Measurements from ENCODE around the gene PTPRN2. TPM values are rescaled to one million over a fixed set of nuclear protein-coding genes. Genes with fewer than 3 reads are reported as not detected.

The PTPRN2 gene
- total RNA-seq, 2 donors from 2014 or later = 0.72 to 0.79 TPM

- ATAC-seq (replicated peaks in 1 of 2) (no peak), DNase-seq (no peak)
- Mint-ChIP-seq H3K9me3 (peaks cover 11 to 15% of the 10 kb centered on the region in 2 donors), H3K4me3 (no peak overlapping the region), H3K27ac (no peak overlapping the region), H3K36me3 (ENCODE audit: insufficient read depth in 2 of 2) (peaks cover 11 to 24% of the 10 kb centered on the region in 2 donors), H3K27me3 (ENCODE audit: low read depth) (no peaks in the 10 kb centered on the region), H3K4me1 (ENCODE audit: low read depth) (no peaks in the 10 kb centered on the region)
These were observed 612.9 kb downstream of the PTPRN2 start for GRCh38 chr7:157974678-157975230.

DNA sequence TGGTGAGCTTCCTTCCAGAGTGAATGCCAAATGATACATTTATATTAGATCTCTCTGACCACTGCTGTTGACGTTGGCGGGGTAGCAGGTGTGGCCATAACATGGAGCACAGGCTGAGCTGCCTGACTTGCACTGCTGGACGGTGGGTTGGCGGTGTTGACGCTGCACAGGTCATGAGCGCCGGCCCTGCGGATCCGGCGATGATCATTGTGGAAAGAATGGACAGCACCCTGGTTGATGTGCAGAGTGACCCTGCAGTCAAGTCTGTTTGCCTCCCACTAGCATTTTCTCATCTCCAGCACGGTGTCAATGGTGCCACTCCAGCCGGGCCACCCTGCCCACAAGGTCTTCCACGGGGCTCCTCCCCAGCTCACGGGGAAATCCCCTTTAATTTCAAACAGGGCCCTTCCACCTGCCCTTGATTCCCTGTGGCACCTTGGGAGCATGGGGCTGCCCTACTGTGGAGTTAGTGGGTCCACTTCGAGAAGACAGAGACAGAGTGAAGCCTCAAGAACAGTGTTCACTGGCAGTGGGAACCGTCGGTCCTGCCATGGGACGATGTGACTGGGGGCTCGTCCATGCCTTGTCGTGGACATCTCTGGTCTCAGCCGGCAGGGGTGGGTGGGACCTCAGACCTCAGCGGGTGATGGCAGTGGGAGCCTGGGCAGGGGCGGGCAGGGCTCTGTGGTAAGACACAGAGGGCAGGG, 613.5 kb downstream of the PTPRN2 start:
- Mint-ChIP-seq H3K36me3 (ENCODE audit: insufficient read depth in 2 of 2) (peaks cover 11 to 27% of the 10 kb centered on the region in 2 donors), H3K9me3 (peaks cover 11 to 15% of the 10 kb centered on the region in 2 donors), H3K27me3 (ENCODE audit: low read depth) (no peaks in the 10 kb centered on the region), H3K27ac (no peak overlapping the region), H3K4me1 (ENCODE audit: low read depth) (no peaks in the 10 kb centered on the region), H3K4me3 (no peak overlapping the region)
- no peak for ATAC-seq (replicated peaks in 1 of 2)
- no peak for DNase-seq

DNA sequence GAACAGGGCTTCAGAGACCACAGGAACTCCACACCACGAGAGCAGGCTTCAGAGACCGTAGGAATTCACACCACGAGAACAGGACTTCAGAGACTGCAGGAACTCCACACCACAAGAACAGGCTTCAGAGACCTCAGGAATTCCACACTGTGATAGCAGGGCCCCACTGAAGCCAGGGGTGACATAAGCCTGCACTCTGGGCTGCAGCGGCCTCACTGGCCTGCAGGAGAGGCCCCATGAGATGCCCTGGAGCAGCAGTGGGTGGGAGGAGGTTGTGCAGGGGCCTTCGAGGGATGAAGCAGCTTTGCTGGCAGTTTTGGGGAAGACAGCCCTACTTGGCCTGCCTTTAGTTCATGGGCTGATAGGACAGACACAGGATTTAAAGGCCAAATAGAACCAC, 614.7 kb downstream of the PTPRN2 start:
- no peaks in the 10 kb centered on the region for H3K27me3 Mint-ChIP-seq (ENCODE audit: low read depth)
- H3K9me3 Mint-ChIP-seq = peaks cover 11 to 15% of the 10 kb centered on the region in 2 donors
- DNase-seq = no peak
- no peak for ATAC-seq (replicated peaks in 1 of 2)
- peaks cover 11 to 27% of the 10 kb centered on the region in 2 donors for H3K36me3 Mint-ChIP-seq (ENCODE audit: insufficient read depth in 2 of 2)
- no peaks in the 10 kb centered on the region for H3K4me1 Mint-ChIP-seq (ENCODE audit: low read depth)
- H3K4me3 Mint-ChIP-seq = no peak overlapping the region
- no peak overlapping the region for H3K27ac Mint-ChIP-seq

GRCh38 chr7:157971501-157971900, 616.1 kb downstream of the PTPRN2 start:
- DNase-seq = no peak
- peaks cover 11 to 15% of the 10 kb centered on the region in 2 donors for H3K9me3 Mint-ChIP-seq
- H3K27ac Mint-ChIP-seq = no peak overlapping the region

DNA sequence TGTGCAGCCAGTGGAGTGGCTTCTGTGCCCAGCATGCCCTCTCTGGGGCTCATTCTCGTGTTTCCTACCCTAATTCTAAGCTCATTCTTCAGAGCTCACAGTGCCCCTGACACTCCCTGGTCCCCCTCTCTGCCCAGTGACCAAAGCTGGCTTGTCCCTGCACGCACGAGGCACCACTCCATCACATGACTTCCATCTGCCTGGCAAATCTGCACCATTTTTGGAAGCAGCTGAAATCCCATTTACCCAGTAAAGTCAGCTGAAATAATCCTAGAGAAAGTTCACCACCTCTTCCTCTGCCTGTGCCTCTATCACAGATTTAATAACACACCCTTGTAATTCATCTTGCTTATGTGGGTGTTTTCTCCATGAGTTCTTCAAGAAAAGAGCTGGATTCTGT, 616.9 kb downstream of the PTPRN2 start:
- Mint-ChIP-seq H3K36me3 (ENCODE audit: insufficient read depth in 2 of 2) (peaks cover 11 to 25% of the 10 kb centered on the region in 2 donors), H3K27me3 (ENCODE audit: low read depth) (no peaks in the 10 kb centered on the region), H3K27ac (no peak overlapping the region), H3K4me1 (ENCODE audit: low read depth) (no peaks in the 10 kb centered on the region), H3K9me3 (peaks cover 11 to 15% of the 10 kb centered on the region in 2 donors), H3K4me3 (no peak overlapping the region)
- DNase-seq = no peak
- no peak for ATAC-seq (replicated peaks in 1 of 2)

More at GRCh38 chr7:157971501-157971900, 616.1 kb downstream of the PTPRN2 start:
- Mint-ChIP-seq H3K4me3 (no peak overlapping the region), H3K4me1 (ENCODE audit: low read depth) (no peaks in the 10 kb centered on the region), H3K27me3 (ENCODE audit: low read depth) (no peaks in the 10 kb centered on the region), H3K36me3 (ENCODE audit: insufficient read depth in 2 of 2) (peaks cover 11 to 27% of the 10 kb centered on the region in 2 donors)
- ATAC-seq (replicated peaks in 1 of 2) = no peak

GRCh38 chr7:157969995-157970394, 617.6 kb downstream of the PTPRN2 start:
- Mint-ChIP-seq H3K27ac (no peak overlapping the region), H3K4me3 (no peak overlapping the region), H3K9me3 (peaks cover 7 to 11% of the 10 kb centered on the region in 2 donors), H3K4me1 (ENCODE audit: low read depth) (no peaks in the 10 kb centered on the region), H3K36me3 (ENCODE audit: insufficient read depth in 2 of 2) (peaks cover 7 to 18% of the 10 kb centered on the region in 2 donors), H3K27me3 (ENCODE audit: low read depth) (no peaks in the 10 kb centered on the region)
- ATAC-seq (replicated peaks in 1 of 2) (no peak), DNase-seq (no peak)

GRCh38 chr7:157966490-157966889, 621.1 kb downstream of the PTPRN2 start:
- H3K4me3 Mint-ChIP-seq = no peak overlapping the region
- no peak overlapping the region for H3K27ac Mint-ChIP-seq
- H3K27me3 Mint-ChIP-seq (ENCODE audit: low read depth) = no peaks in the 10 kb centered on the region
- ATAC-seq (replicated peaks in 1 of 2) (no peak), DNase-seq (no peak)
- H3K36me3 Mint-ChIP-seq (ENCODE audit: insufficient read depth in 2 of 2) = peaks cover 5 to 8% of the 10 kb centered on the region in 2 donors
- H3K9me3 Mint-ChIP-seq = peaks cover 4 to 5% of the 10 kb centered on the region in 2 donors
- H3K4me1 Mint-ChIP-seq (ENCODE audit: low read depth) = no peaks in the 10 kb centered on the region

DNA sequence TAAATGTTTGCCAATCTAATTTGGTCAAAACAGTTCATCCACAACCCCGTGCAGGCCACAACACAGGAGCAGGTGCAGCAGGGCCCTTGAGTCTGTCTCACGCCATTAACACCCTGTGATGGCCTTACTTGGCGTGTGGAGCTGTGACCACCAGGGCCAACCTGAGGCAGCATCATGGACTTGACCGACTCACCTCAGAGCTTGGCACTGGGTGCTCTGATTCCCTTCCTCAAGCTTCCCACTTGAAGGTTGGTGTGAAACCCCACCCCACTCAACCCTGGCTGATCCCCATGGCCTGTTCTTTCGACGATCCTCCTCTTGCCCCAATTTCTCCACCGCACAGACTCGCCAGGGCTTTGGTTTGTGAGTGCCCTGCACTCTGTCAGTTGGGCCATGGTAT, 623.1 kb downstream of the PTPRN2 start:
- Mint-ChIP-seq H3K27ac (no peak overlapping the region), H3K4me3 (no peak overlapping the region), H3K4me1 (ENCODE audit: low read depth) (no peaks in the 10 kb centered on the region), H3K27me3 (ENCODE audit: low read depth) (peaks cover 3% of the 10 kb centered on the region), H3K9me3 (no peaks in the 10 kb centered on the region), H3K36me3 (ENCODE audit: insufficient read depth in 2 of 2) (peaks cover 0 to 3% of the 10 kb centered on the region in 2 donors)
- ATAC-seq (replicated peaks in 1 of 2) = no peak
- no peak for DNase-seq

GRCh38 chr7:157964016-157964415, 623.6 kb downstream of the PTPRN2 start:
- no peak overlapping the region for H3K4me3 Mint-ChIP-seq
- no peak overlapping the region for H3K27ac Mint-ChIP-seq
- H3K27me3 Mint-ChIP-seq (ENCODE audit: low read depth) = peaks cover 8% of the 10 kb centered on the region
- no peaks in the 10 kb centered on the region for H3K36me3 Mint-ChIP-seq (ENCODE audit: insufficient read depth in 2 of 2)
- H3K9me3 Mint-ChIP-seq = no peaks in the 10 kb centered on the region
- DNase-seq (no peak), ATAC-seq (replicated peaks in 1 of 2) (no peak)
- no peaks in the 10 kb centered on the region for H3K4me1 Mint-ChIP-seq (ENCODE audit: low read depth)

DNA sequence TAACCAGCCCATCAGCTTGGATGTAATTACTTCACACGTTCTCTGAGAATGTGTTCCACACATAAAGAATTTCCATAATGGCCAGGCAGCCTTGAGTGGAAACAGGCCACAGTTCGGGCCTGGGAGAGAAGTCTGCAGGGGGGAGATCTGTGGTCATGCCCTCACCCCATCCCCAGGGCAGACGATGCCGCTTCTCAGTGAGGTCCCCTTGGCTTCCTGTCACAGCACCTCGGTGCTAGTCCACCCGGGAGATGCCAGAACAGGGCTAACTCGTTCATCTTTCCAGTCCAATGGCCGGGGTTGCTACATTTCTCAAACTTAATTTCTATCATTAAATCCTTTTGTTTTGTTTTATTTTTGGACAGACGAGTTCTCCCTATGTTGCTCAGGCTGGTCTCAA, 624.1 kb downstream of the PTPRN2 start:
- DNase-seq = no peak
- H3K9me3 Mint-ChIP-seq = no peaks in the 10 kb centered on the region
- H3K27me3 Mint-ChIP-seq (ENCODE audit: low read depth) = peaks cover 12% of the 10 kb centered on the region
- no peak overlapping the region for H3K4me3 Mint-ChIP-seq
- no peak for ATAC-seq (replicated peaks in 1 of 2)
- H3K4me1 Mint-ChIP-seq (ENCODE audit: low read depth) = no peaks in the 10 kb centered on the region
- H3K27ac Mint-ChIP-seq = no peak overlapping the region
- H3K36me3 Mint-ChIP-seq (ENCODE audit: insufficient read depth in 2 of 2) = no peaks in the 10 kb centered on the region

GRCh38 chr7:157962458-157963306, 624.9 kb downstream of the PTPRN2 start:
- Mint-ChIP-seq H3K36me3 (ENCODE audit: insufficient read depth in 2 of 2) (no peaks in the 10 kb centered on the region), H3K27ac (no peak overlapping the region), H3K9me3 (no peaks in the 10 kb centered on the region), H3K27me3 (ENCODE audit: low read depth) (peaks cover 12% of the 10 kb centered on the region), H3K4me1 (ENCODE audit: low read depth) (no peaks in the 10 kb centered on the region), H3K4me3 (no peak overlapping the region)
- no peak for ATAC-seq (replicated peaks in 1 of 2)
- no peak for DNase-seq

GRCh38 chr7:157961731-157962457, 625.7 kb downstream of the PTPRN2 start:
- no peaks in the 10 kb centered on the region for H3K4me1 Mint-ChIP-seq (ENCODE audit: low read depth)
- H3K4me3 Mint-ChIP-seq = no peak overlapping the region
- no peaks in the 10 kb centered on the region for H3K9me3 Mint-ChIP-seq
- H3K36me3 Mint-ChIP-seq (ENCODE audit: insufficient read depth in 2 of 2) = no peaks in the 10 kb centered on the region
- ATAC-seq (replicated peaks in 1 of 2) (no peak), DNase-seq (no peak)
- H3K27me3 Mint-ChIP-seq (ENCODE audit: low read depth) = peaks cover 12% of the 10 kb centered on the region
- H3K27ac Mint-ChIP-seq = no peak overlapping the region
